K562 (cell line): ENCODE measurements around the gene CHRM4. TPM values are rescaled to one million over a fixed set of nuclear protein-coding genes. Genes with fewer than 3 reads are reported as not detected.

ENCODE experiments used
- ATF1 ChIP-seq, 2 experiments: fragments of 450-650 bp in 1 of 2; IDR thresholded peaks; 2 replicates each; pipeline ENCODE4 v1.6.1; 2016; ENCODE audit warnings: missing compliant biosample characterization in 1 of 2, missing genetic modification characterization in 1 of 2
- E2F3 ChIP-seq: fragments of 250-450 bp; sonication (Bioruptor Pico); IDR thresholded peaks from 2 replicates; pipeline ENCODE4 v1.4.0; 2020; ENCODE audit warnings: mild to moderate bottlenecking
- GABPB1 ChIP-seq: sonication (generic); formaldehyde crosslinking; IDR thresholded peaks from 2 replicates; pipeline ENCODE4 v1.8.0; 2022; ENCODE audit warnings: mild to moderate bottlenecking, missing genetic modification reagents
- LARP7 ChIP-seq: fragments of 450-650 bp; IDR thresholded peaks from 2 replicates; pipeline ENCODE4 v1.6.1; 2016
- MAZ ChIP-seq, 2 experiments: fragments of 450-650 bp in 1 of 2; sonication (generic) in 1 of 2; formaldehyde crosslinking; IDR thresholded peaks in 1 of 2; conservative IDR thresholded peaks in 1 of 2; 2 replicates each; pipeline versions ENCODE4 v1.4.0 to v1.5.0; 2020; ENCODE audit warnings: mild to moderate bottlenecking in 1 of 2, missing genetic modification reagents in 1 of 2
- POLR2A ChIP-seq: fragments of 450-650 bp; conservative IDR thresholded peaks from 2 replicates; pipeline ENCODE4 v1.6.1; 2016
- POLR2B ChIP-seq: fragments of 450-650 bp; IDR thresholded peaks from 2 replicates; pipeline ENCODE4 v1.6.1; 2018; ENCODE audit warnings: low read depth; ENCODE audit not compliant: partially characterized antibody
- RBFOX2 ChIP-seq: fragments of 200-400 bp; formaldehyde crosslinking; IDR thresholded peaks from 2 replicates; pipeline ENCODE4 v1.6.1; 2017; ENCODE audit warnings: low read depth, mild to moderate bottlenecking, low read length, moderate library complexity
- TGIF2 ChIP-seq: sonication (generic); formaldehyde crosslinking; IDR thresholded peaks from 2 replicates; pipeline ENCODE4 v1.8.1; 2022; ENCODE audit warnings: mild to moderate bottlenecking, missing genetic modification reagents, moderate library complexity
- ZBTB7A ChIP-seq: IDR thresholded peaks from 2 replicates; pipeline ENCODE4 v1.6.1; 2011; ENCODE audit warnings: low read depth, mild to moderate bottlenecking, low read length, moderate library complexity, borderline replicate concordance; ENCODE audit not compliant: control insufficient read depth
- ZNF174 ChIP-seq: fragments of 250-450 bp; sonication (Bioruptor Pico); IDR thresholded peaks from 2 replicates; pipeline ENCODE4 v1.4.0; 2020; ENCODE audit warnings: mild to moderate bottlenecking
- ZNF311 ChIP-seq: fragments of 250-450 bp; sonication (Bioruptor Pico); IDR thresholded peaks from 2 replicates; pipeline ENCODE4 v1.4.0; 2020; ENCODE audit warnings: mild to moderate bottlenecking, moderate library complexity
- ZNF551 ChIP-seq: fragments of 250-450 bp; sonication (Bioruptor Pico); IDR thresholded peaks from 2 replicates; pipeline ENCODE4 v1.5.0; 2021; ENCODE audit warnings: mild to moderate bottlenecking, moderate library complexity
- ZNF766 ChIP-seq: fragments of 200-800 bp; sonication (Bioruptor generic); conservative IDR thresholded peaks from 2 replicates; pipeline ENCODE4 v1.6.1; 2016; ENCODE audit warnings: missing genetic modification characterization, missing compliant biosample characterization
- polyA plus RNA-seq, 8 experiments: library from polyadenylated mRNA; depleted of rRNA in 4 of 8; stranded (reverse) in 5 of 8; unstranded in 3 of 8; fragments of >200 nt; fragmentation: Nextera tagmentation in 2 of 8; fragmentation: Illumina TruSeq in 1 of 8; extraction: Ambion mirVana in 2 of 8; extraction: Trizol in 1 of 8; gene quantifications; 2 replicates each; pipeline versions ENCODE4 v1.2.1 to v1.2.3, GENCODE V29; 2011 to 2014; ENCODE audit warnings: inconsistent platforms in 1 of 8, missing spikeins in 1 of 8
- total RNA-seq, 7 experiments: library from RNA; depleted of rRNA in 6 of 7; stranded (reverse); fragments of >200 nt in 6 of 7; fragmentation: Illumina TruSeq in 2 of 7; extraction: Trizol in 2 of 7; gene quantifications; 2 replicates each; pipeline versions ENCODE4 v1.2.1 to v1.2.3, GENCODE V29; 2011 to 2021; ENCODE audit warnings: low replicate concordance in 1 of 7
- TF ChIP-seq, protein P1 (sequence below), 2 experiments: fragments of 450-650 bp; conservative IDR thresholded peaks; 2 replicates each; pipeline ENCODE4 v1.6.1; 2017; ENCODE audit warnings: mild to moderate bottlenecking in 2 of 2, moderate library complexity in 2 of 2
- TF ChIP-seq, protein P2 (sequence below), 2 experiments: fragments of 200-800 bp in 1 of 2; sonication (Bioruptor generic) in 1 of 2; sonication (generic) in 1 of 2; formaldehyde crosslinking in 1 of 2; IDR thresholded peaks in 1 of 2; conservative IDR thresholded peaks in 1 of 2; 2 replicates each; pipeline versions ENCODE4 v1.5.0 to v1.6.1; 2016 to 2020; ENCODE audit warnings: missing compliant biosample characterization in 1 of 2, missing genetic modification characterization in 1 of 2, missing genetic modification reagents in 1 of 2
- TF ChIP-seq, protein P3 (sequence below): sonication (generic); formaldehyde crosslinking; IDR thresholded peaks from 2 replicates; pipeline ENCODE4 v1.9.0; 2022; ENCODE audit warnings: mild to moderate bottlenecking, missing genetic modification reagents
- TF ChIP-seq, protein P4 (sequence below): fragments of 200-800 bp; sonication (Bioruptor generic); IDR thresholded peaks from 2 replicates; pipeline ENCODE4 v1.6.1; 2017; ENCODE audit warnings: missing genetic modification characterization, missing compliant biosample characterization
- TF ChIP-seq, protein P5 (sequence below): fragments of 200-800 bp; sonication (Bioruptor generic); IDR thresholded peaks from 2 replicates; pipeline ENCODE4 v1.6.1; 2017; ENCODE audit warnings: missing genetic modification characterization, missing compliant biosample characterization

Gene CHRM4
- total and polyA plus RNA-seq, 9 of the 15 experiments (the other 6 are each of a cell fraction or from before 2014, with no cell fraction given), result 0.22 to 1.3 (median 0.40) TPM; not detected in 2

DNA sequence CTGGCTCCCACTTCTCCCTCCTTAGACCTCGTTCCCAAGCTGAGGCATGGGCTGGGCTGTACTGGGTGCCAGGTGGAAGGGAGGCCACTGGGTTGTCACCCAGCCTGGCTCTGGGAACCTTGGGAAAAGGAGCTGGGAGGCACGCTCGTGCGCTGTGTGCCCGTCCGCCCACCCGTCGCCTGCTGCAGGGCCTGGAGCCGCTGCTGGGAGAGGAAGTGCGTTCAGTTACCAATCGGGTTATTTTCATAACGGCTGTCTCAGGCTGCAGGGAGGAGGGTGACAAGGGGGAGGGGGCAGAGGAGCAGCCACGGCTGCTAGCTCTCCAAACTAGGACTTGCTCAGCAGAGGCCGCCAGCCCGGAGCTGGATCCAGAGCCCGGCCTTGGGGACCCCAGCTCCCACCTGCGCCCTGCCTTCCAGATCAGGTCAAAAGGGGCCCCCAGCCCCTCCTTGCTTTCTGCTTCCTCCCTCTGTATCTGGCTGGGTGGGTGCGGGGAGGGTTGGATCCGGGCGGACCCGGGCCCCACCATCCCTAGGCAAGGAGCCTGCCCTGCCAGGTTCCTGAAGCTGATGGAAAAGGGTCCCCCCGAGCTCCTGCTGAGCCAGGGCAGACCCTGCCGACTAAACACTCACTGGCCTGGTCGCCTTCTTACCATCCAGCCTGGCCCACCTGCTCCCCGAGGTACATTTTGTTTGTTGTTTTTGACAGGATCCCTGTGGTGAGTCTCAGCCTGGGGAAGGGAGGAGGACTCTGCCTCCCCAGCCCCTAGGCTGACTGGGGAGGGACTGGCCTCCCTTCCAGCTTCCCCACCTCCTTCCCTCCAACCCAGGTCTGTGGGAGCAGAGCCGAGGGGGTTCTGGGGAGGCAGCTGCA is 30.1 kb downstream of the CHRM4 start (continued):
- TF ChIP-seq RBFOX2 (peak; percentile 71), POLR2B (peak; percentile 28), ZNF311 (CRISPR knock-in tag) (peak; percentile 44; the same call in 1 of the 2 replicates), ATF1 (CRISPR knock-in tag; IDR thresholded peaks at IDR 0.05) (no peak), ATF1 (tag; IDR thresholded peaks at IDR 0.05) (peak; percentile 15; the same call in 1 of the 2 replicates), E2F3 (CRISPR knock-in tag) (peak; percentile 54; the same call in 1 of the 2 replicates), LARP7 (no peak), POLR2A (peak; percentile 56), MAZ (CRISPR knock-in tag; conservative IDR thresholded peaks at IDR 0.05 in 1 of 2, IDR thresholded peaks at IDR 0.05 in 1 of 2) (peak; percentile 61 to 83), GABPB1 (CRISPR knock-in tag) (peak; percentile 65), ZNF766 (CRISPR knock-in tag) (0 out of 2 replicates have a peak, but pooled peaks have one; percentile 31), TGIF2 (CRISPR knock-in tag) (no peak), ZNF174 (CRISPR knock-in tag) (no peak), ZBTB7A (peak; percentile 63; the same call in 1 of the 2 replicates), ZNF551 (no peak)
- TF ChIP-seq, protein P1, sequence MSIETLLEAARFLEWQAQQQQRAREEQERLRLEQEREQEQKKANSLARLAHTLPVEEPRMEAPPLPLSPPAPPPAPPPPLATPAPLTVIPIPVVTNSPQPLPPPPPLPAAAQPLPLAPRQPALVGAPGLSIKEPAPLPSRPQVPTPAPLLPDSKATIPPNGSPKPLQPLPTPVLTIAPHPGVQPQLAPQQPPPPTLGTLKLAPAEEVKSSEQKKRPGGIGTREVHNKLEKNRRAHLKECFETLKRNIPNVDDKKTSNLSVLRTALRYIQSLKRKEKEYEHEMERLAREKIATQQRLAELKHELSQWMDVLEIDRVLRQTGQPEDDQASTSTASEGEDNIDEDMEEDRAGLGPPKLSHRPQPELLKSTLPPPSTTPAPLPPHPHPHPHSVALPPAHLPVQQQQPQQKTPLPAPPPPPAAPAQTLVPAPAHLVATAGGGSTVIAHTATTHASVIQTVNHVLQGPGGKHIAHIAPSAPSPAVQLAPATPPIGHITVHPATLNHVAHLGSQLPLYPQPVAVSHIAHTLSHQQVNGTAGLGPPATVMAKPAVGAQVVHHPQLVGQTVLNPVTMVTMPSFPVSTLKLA (conservative IDR thresholded peaks at IDR 0.05), result peak in 1 of 2 experiments; percentile 49; a peak in 1 of 4 replicates
- TF ChIP-seq, protein P2, sequence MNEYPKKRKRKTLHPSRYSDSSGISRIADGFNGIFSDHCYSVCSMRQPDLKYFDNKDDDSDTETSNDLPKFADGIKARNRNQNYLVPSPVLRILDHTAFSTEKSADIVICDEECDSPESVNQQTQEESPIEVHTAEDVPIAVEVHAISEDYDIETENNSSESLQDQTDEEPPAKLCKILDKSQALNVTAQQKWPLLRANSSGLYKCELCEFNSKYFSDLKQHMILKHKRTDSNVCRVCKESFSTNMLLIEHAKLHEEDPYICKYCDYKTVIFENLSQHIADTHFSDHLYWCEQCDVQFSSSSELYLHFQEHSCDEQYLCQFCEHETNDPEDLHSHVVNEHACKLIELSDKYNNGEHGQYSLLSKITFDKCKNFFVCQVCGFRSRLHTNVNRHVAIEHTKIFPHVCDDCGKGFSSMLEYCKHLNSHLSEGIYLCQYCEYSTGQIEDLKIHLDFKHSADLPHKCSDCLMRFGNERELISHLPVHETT (CRISPR knock-in tag; conservative IDR thresholded peaks at IDR 0.05 in 1 of 2, IDR thresholded peaks at IDR 0.05 in 1 of 2), result peak in 1 of 2 experiments; percentile 46; a peak in 1 of 4 replicates
- TF ChIP-seq, protein P3, sequence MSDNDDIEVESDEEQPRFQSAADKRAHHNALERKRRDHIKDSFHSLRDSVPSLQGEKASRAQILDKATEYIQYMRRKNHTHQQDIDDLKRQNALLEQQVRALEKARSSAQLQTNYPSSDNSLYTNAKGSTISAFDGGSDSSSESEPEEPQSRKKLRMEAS (CRISPR knock-in tag), result peak; percentile 56; the same call in 1 of the 2 replicates
- TF ChIP-seq, protein P4, sequence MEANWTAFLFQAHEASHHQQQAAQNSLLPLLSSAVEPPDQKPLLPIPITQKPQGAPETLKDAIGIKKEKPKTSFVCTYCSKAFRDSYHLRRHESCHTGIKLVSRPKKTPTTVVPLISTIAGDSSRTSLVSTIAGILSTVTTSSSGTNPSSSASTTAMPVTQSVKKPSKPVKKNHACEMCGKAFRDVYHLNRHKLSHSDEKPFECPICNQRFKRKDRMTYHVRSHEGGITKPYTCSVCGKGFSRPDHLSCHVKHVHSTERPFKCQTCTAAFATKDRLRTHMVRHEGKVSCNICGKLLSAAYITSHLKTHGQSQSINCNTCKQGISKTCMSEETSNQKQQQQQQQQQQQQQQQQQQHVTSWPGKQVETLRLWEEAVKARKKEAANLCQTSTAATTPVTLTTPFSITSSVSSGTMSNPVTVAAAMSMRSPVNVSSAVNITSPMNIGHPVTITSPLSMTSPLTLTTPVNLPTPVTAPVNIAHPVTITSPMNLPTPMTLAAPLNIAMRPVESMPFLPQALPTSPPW (CRISPR knock-in tag), result peak; percentile 90
- TF ChIP-seq, protein P5, sequence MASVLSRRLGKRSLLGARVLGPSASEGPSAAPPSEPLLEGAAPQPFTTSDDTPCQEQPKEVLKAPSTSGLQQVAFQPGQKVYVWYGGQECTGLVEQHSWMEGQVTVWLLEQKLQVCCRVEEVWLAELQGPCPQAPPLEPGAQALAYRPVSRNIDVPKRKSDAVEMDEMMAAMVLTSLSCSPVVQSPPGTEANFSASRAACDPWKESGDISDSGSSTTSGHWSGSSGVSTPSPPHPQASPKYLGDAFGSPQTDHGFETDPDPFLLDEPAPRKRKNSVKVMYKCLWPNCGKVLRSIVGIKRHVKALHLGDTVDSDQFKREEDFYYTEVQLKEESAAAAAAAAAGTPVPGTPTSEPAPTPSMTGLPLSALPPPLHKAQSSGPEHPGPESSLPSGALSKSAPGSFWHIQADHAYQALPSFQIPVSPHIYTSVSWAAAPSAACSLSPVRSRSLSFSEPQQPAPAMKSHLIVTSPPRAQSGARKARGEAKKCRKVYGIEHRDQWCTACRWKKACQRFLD (CRISPR knock-in tag), result peak; percentile 76; the same call in 1 of the 2 replicates
